SH-SY5Y (cell line): Measurements from ENCODE around the gene ITGA1.

Experiments
- GATA2 ChIP-seq: IDR thresholded peaks from 2 replicates; pipeline ENCODE4 v1.6.1; 2011; ENCODE audit warnings: mild to moderate bottlenecking, low read depth, low read length
- GATA3 ChIP-seq: IDR thresholded peaks from 2 replicates; pipeline ENCODE4 v1.6.1; 2011; ENCODE audit warnings: low read depth, mild to moderate bottlenecking, low read length, moderate library complexity

- TF ChIP-seq GATA3 (no peak), GATA2 (no peak)
Observed at GRCh38 chr5:52796031-52796430, 8.3 kb downstream of the ITGA1 start.
